Measurements from ENCODE around the gene NARS2.

DNA sequence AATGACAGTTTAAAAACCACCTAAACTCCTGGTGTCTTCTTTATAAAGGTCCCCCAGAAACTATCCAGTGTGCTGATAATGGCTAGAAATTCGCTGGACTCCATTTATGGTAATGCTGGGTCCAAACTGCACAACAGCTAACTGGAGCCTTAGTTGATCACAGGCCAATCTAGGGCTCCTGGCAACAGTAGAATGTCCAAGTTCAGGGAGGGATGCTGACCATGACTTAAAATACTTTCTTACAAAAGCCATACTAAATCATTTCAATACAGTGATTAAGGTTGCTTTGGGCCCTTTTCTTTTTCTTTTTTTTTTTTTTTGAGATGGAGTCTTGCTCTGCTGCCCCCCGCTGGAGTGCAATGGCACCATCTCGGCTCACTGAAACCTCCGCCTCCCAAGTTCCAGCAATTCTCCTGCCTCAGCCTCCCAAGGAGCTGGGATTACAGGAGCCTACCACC lies 142.6 kb downstream of the NARS2 start:
- TF ChIP-seq, protein P1, sequence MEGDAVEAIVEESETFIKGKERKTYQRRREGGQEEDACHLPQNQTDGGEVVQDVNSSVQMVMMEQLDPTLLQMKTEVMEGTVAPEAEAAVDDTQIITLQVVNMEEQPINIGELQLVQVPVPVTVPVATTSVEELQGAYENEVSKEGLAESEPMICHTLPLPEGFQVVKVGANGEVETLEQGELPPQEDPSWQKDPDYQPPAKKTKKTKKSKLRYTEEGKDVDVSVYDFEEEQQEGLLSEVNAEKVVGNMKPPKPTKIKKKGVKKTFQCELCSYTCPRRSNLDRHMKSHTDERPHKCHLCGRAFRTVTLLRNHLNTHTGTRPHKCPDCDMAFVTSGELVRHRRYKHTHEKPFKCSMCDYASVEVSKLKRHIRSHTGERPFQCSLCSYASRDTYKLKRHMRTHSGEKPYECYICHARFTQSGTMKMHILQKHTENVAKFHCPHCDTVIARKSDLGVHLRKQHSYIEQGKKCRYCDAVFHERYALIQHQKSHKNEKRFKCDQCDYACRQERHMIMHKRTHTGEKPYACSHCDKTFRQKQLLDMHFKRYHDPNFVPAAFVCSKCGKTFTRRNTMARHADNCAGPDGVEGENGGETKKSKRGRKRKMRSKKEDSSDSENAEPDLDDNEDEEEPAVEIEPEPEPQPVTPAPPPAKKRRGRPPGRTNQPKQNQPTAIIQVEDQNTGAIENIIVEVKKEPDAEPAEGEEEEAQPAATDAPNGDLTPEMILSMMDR (IDR thresholded peaks at IDR 0.05) = peak in 4 of 6 experiments; percentile 7 to 37 (median 16)
- no peak for TF ChIP-seq POLR2AphosphoS5 (IDR thresholded peaks at IDR 0.05)
